GM20431 (cell line): Measurements from ENCODE around the gene TMPRSS11A.

Experiments used
- in situ Hi-C: fragments of 300-500 bp; cut with MseI, MboI; formaldehyde crosslinking; loops from one replicate; pipeline ENCODE4 v1.15.0; 2020; ENCODE audit warnings: low sequenced_read_pairs; ENCODE audit not compliant: unreplicated experiment

Gene TMPRSS11A

GRCh38 chr4:67880866-67881610, 82.3 kb downstream of the TMPRSS11A start:
- in situ Hi-C loops: no loop called here

- in situ Hi-C loops: no loop called here
Measured at GRCh38 chr4:67879486-67879885, 83.8 kb downstream of the TMPRSS11A start.

- in situ Hi-C loops: no loop called here
Measured at GRCh38 chr4:67877086-67877485, 86.2 kb downstream of the TMPRSS11A start.

GRCh38 chr4:67874986-67875385, 88.3 kb downstream of the TMPRSS11A start:
- in situ Hi-C loops: no loop called here

GRCh38 chr4:67873116-67873515, 90.2 kb downstream of the TMPRSS11A start:
- in situ Hi-C loops: no loop called here

- in situ Hi-C loops: no loop called here
Measured at GRCh38 chr4:67871867-67872266, 91.4 kb downstream of the TMPRSS11A start.

GRCh38 chr4:67869580-67870190, 93.6 kb downstream of the TMPRSS11A start:
- in situ Hi-C loops: no loop called here

GRCh38 chr4:67861513-67861912, 101.8 kb downstream of the TMPRSS11A start:
- in situ Hi-C loops: no loop called here
